PFSK-1 (cell line): ENCODE results near the gene CCDC8.

Experiments
- POLR2AphosphoS5 ChIP-seq: IDR thresholded peaks from 2 replicates; pipeline ENCODE4 v1.6.1; 2012; ENCODE audit warnings: low read depth, mild to moderate bottlenecking, control low read depth, low read length, moderate library complexity
- REST ChIP-seq, 2 experiments: IDR thresholded peaks; 2 replicates each; pipeline versions ENCODE4 v1.6.1 to v1.8.0; 2011 to 2012; ENCODE audit warnings: low read depth in 2 of 2, low read length in 2 of 2, control low read depth in 1 of 2, inconsistent platforms in 1 of 2, mild to moderate bottlenecking in 1 of 2, moderate library complexity in 1 of 2; ENCODE audit not compliant: insufficient read depth in 1 of 2
- SIN3A ChIP-seq: IDR thresholded peaks from 2 replicates; pipeline ENCODE4 v1.6.1; 2012; ENCODE audit warnings: mild to moderate bottlenecking, low read length, moderate library complexity, borderline replicate concordance; ENCODE audit not compliant: insufficient read depth
- TAF1 ChIP-seq: IDR thresholded peaks from 2 replicates; pipeline ENCODE4 v1.6.1; 2012; ENCODE audit warnings: low read length, control low read depth, borderline replicate concordance; ENCODE audit not compliant: insufficient read depth

DNA sequence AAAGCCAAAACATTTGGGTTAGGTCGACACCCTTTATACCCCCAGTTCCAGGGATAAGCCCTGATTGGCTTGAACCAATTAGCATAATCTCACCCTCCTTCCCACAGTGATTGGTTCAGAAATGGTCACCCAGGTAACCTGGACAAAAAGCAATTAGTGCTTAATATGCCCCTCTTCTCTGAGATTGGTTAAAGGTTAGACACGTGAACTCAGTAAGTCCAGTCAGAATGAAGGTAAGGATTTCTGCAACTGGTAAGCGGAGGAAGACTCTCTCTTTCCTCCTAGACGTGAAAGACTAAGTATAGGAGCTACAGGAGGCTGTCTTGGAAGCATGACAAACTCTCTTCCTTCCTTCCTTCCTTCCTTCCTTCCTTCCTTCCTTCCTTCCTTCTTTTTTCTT lies 16.6 kb upstream of the CCDC8 start:
- no peak for TF ChIP-seq TAF1
- TF ChIP-seq POLR2AphosphoS5 = no peak
- no peak for TF ChIP-seq REST (IDR thresholded peaks at IDR 0.05; ENCODE audit: insufficient read depth in 1 of 2, low read depth in 2 of 2, low read length in 2 of 2)
- no peak for TF ChIP-seq SIN3A
